Measurements from ENCODE around the gene DRD4.

DNA sequence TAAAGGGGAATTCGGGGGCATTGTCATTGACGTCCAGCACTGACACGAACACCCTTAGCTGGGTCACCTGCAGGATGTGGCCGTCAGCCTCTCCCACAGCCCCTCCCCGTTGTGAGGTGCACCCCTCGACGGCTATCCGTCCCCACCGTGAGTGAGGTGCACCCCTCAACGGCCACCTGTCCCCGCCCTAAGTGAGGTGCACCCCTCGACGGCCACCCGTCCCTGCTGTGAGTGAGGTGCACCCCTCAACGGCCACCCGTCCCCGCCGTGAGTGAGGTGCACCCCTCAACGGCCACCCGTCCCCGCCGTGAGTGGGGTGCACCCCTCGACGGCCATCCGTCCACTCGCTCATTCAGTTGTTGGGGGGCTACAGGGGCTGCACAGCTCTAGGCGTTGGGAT, 15.2 kb upstream of the DRD4 start:
- TF ChIP-seq EZH2 (IDR thresholded peaks at IDR 0.05; ENCODE audit: borderline replicate concordance) (no peak), EZH2phosphoT487 (IDR thresholded peaks at IDR 0.05; ENCODE audit: low read depth, severe bottlenecking, unreplicated experiment) (no peak)
- TF ChIP-seq, protein P1, sequence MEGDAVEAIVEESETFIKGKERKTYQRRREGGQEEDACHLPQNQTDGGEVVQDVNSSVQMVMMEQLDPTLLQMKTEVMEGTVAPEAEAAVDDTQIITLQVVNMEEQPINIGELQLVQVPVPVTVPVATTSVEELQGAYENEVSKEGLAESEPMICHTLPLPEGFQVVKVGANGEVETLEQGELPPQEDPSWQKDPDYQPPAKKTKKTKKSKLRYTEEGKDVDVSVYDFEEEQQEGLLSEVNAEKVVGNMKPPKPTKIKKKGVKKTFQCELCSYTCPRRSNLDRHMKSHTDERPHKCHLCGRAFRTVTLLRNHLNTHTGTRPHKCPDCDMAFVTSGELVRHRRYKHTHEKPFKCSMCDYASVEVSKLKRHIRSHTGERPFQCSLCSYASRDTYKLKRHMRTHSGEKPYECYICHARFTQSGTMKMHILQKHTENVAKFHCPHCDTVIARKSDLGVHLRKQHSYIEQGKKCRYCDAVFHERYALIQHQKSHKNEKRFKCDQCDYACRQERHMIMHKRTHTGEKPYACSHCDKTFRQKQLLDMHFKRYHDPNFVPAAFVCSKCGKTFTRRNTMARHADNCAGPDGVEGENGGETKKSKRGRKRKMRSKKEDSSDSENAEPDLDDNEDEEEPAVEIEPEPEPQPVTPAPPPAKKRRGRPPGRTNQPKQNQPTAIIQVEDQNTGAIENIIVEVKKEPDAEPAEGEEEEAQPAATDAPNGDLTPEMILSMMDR (IDR thresholded peaks at IDR 0.05; ENCODE audit: poor library complexity), result no peak
